ENCODE results near the gene ESPN. TPM values are rescaled to one million over a fixed set of nuclear protein-coding genes. Genes with fewer than 3 reads are reported as not detected.

The ESPN gene
- total and polyA plus RNA-seq, 10 of the 15 experiments (the other 5 are each of a cell fraction or from before 2014, with no cell fraction given) = 0.18 to 0.71 (median 0.59) TPM; not detected in 7

- Histone ChIP-seq H3K36me3 (ENCODE audit: control insufficient read depth in 2 of 2, insufficient read depth in 2 of 2, low read length in 1 of 2) (no peaks in the 10 kb centered on the region), H3K4me3 (no peak overlapping the region), H2AFZ (ENCODE audit: control insufficient read depth, low read depth, low read length) (no peak overlapping the region), H3K4me1 (ENCODE audit: control insufficient read depth, insufficient read depth, low read length) (no peaks in the 10 kb centered on the region), H3K9ac (ENCODE audit: control insufficient read depth, insufficient read depth, low read length) (no peak overlapping the region), H3K27me3 (replicated peaks in 1 of 2; ENCODE audit: control insufficient read depth in 2 of 2, insufficient read depth in 2 of 2, low read length in 1 of 2) (no peaks in the 10 kb centered on the region), H4K20me1 (ENCODE audit: control insufficient read depth, insufficient read depth) (no peaks in the 10 kb centered on the region), H3K79me2 (ENCODE audit: control insufficient read depth, insufficient read depth, low read length) (no peaks in the 10 kb centered on the region), H3K27ac (ENCODE audit: control insufficient read depth, insufficient read depth) (no peak overlapping the region), H3K9me3 (replicated peaks; ENCODE audit: control insufficient read depth, insufficient read depth, low read length) (no peaks in the 10 kb centered on the region), H3K4me2 (ENCODE audit: control insufficient read depth, insufficient read depth) (no peak overlapping the region)
- CTCF ChIA-PET = interaction anchor here (0.8 to 2.0 kb wide), 8 partner anchors 8 to 170 kb away, joined by 3 to 5 read pairs (median 3); partner anchors contain the start of gene TNFRSF25
- in situ Hi-C loops (cut with MboI) = loop anchor here (25.0 kb wide), 1 partner anchor 736 kb away; no protein-coding TSS in a partner anchor
- DNase-seq (ENCODE audit: low read depth, low spot score) = no peak
- 67% methylated on average over 5 of the region's 5 CpGs for WGBS (ENCODE audit: insufficient coverage, insufficient replicate concordance, low lambda C conversion rate, missing lambda C conversion rate)
- no TSS peak for BruUV-seq (replicated peaks)
- SMC1A ChIA-PET (ENCODE audit: uncharacterized antibody, unreplicated experiment) = no interaction called here
- no peak for TF ChIP-seq RB1 (IDR thresholded peaks at IDR 0.05; ENCODE audit: borderline replicate concordance)
- no peak for TF ChIP-seq GABPA (IDR thresholded peaks at IDR 0.05; ENCODE audit: low read depth)
- TF ChIP-seq ATF3 (IDR thresholded peaks at IDR 0.05; ENCODE audit: borderline replicate concordance, extremely low read depth, low read depth, low read length) = no peak
- no peak for TF ChIP-seq CHD4 (IDR thresholded peaks at IDR 0.05)
- TF ChIP-seq BMI1 (IDR thresholded peaks at IDR 0.05; ENCODE audit: borderline replicate concordance) = no peak
- POLR2A ChIA-PET = no interaction called here
- no peak for ATAC-seq
- RAD21 ChIA-PET (ENCODE audit: unreplicated experiment) = no interaction called here
- intact Hi-C loops (cut with micrococcal nuclease; ENCODE audit: unreplicated experiment) = no loop called here
- FAIRE-seq = no peak
Measured at GRCh38 chr1:6476483-6476882, 51.9 kb downstream of the ESPN start.

- H3K27me3 ChIP-seq (replicated peaks in 1 of 2; ENCODE audit: control insufficient read depth in 2 of 2, insufficient read depth in 2 of 2, low read length in 1 of 2) = no peaks in the 10 kb centered on the region
- no peak for TF ChIP-seq SREBF2 (IDR thresholded peaks at IDR 0.05; ENCODE audit: low read length)
- no peak for TF ChIP-seq HSF1 (IDR thresholded peaks at IDR 0.05; ENCODE audit: low read depth, low read length)
- TF ChIP-seq E4F1 (IDR thresholded peaks at IDR 0.05; ENCODE audit: borderline replicate concordance, partially characterized antibody) = no peak
- no peak overlapping the region for H3K27ac ChIP-seq (ENCODE audit: control insufficient read depth, insufficient read depth)
- SMC1A ChIA-PET (ENCODE audit: uncharacterized antibody, unreplicated experiment) = no interaction called here
- H3K4me3 ChIP-seq = no peak overlapping the region
- POLR2A ChIA-PET = no interaction called here
- FAIRE-seq (no peak), DNase-seq (ENCODE audit: low read depth, low spot score) (no peak), ATAC-seq (no peak)
- CTCF ChIA-PET = interaction anchor here (1.2 to 2.0 kb wide), 6 partner anchors 9 to 54 kb away, joined by 3 to 5 read pairs (median 3); partner anchors contain the start of gene TNFRSF25
- no peaks in the 10 kb centered on the region for H3K9me3 ChIP-seq (replicated peaks; ENCODE audit: control insufficient read depth, insufficient read depth, low read length)
- intact Hi-C loops (cut with micrococcal nuclease; ENCODE audit: unreplicated experiment) (no loop called here), in situ Hi-C loops (cut with MboI) (loop anchor here (25.0 kb wide), 1 partner anchor 735 kb away; no protein-coding TSS in a partner anchor)
- H4K20me1 ChIP-seq (ENCODE audit: control insufficient read depth, insufficient read depth) = no peaks in the 10 kb centered on the region
- H2AFZ ChIP-seq (ENCODE audit: control insufficient read depth, low read depth, low read length) = no peak overlapping the region
- H3K4me1 ChIP-seq (ENCODE audit: control insufficient read depth, insufficient read depth, low read length) = no peaks in the 10 kb centered on the region
- no peaks in the 10 kb centered on the region for H3K36me3 ChIP-seq (ENCODE audit: control insufficient read depth in 2 of 2, insufficient read depth in 2 of 2, low read length in 1 of 2)
- 41% methylated on average over 24 of the region's 24 CpGs for WGBS (ENCODE audit: insufficient coverage, insufficient replicate concordance, low lambda C conversion rate, missing lambda C conversion rate)
- no peak overlapping the region for H3K4me2 ChIP-seq (ENCODE audit: control insufficient read depth, insufficient read depth)
- BruUV-seq (replicated peaks) = no TSS peak
- H3K9ac ChIP-seq (ENCODE audit: control insufficient read depth, insufficient read depth, low read length) = no peak overlapping the region
- H3K79me2 ChIP-seq (ENCODE audit: control insufficient read depth, insufficient read depth, low read length) = no peaks in the 10 kb centered on the region
- RAD21 ChIA-PET (ENCODE audit: unreplicated experiment) = no interaction called here
Measured at GRCh38 chr1:6477039-6477820, 52.7 kb downstream of the ESPN start.

Measured in GM12878 (cell line).